MCF 10A (cell line): ENCODE results near the gene SERTAD2. TPM values are rescaled to one million over a fixed set of nuclear protein-coding genes. Genes with fewer than 3 reads are reported as not detected.

ENCODE experiments used
- BruUV-seq: library from RNA; stranded (reverse); fragments of 400-500 nt; replicated peaks from 2 replicates; lab custom pipeline; 2021; lab: Mats Ljungman, UMichigan
- CTCF ChIA-PET: fragments of 300-600 bp; sonication (Branson Sonifier 250); formaldehyde crosslinking; extraction: SDS; loops from one replicate; lab custom pipeline; 2021; ENCODE audit warnings: antibody characterized with exemption, inconsistent platforms; lab: Yijun Ruan, JAX
- POLR2A ChIA-PET: fragments of 300-600, 350-650 bp; sonication (Branson Sonifier 250); formaldehyde crosslinking; extraction: SDS; loops from one replicate; lab custom pipeline; 2020; ENCODE audit warnings: antibody characterized with exemption, inconsistent platforms; lab: Yijun Ruan, JAX
- DNase-seq: peaks from one replicate; pipeline ENCODE4 v3.0.0-alpha.2; 2018; ENCODE audit not compliant: unreplicated experiment
- H3K27ac Mint-ChIP-seq: one replicate; pipeline ENCODE4 v1.8.0; 2022; ENCODE audit warnings: mild to moderate bottlenecking, low read depth, mixed read lengths; ENCODE audit not compliant: unreplicated experiment
- H3K27me3 Mint-ChIP-seq: one replicate; pipeline ENCODE4 v1.8.0; 2022; ENCODE audit warnings: mixed read lengths; ENCODE audit not compliant: insufficient read depth, unreplicated experiment
- H3K36me3 Mint-ChIP-seq: one replicate; pipeline ENCODE4 v1.8.0; 2022; ENCODE audit warnings: mild to moderate bottlenecking, moderate library complexity, mixed read lengths; ENCODE audit not compliant: insufficient read depth, unreplicated experiment
- H3K4me1 Mint-ChIP-seq: one replicate; pipeline ENCODE4 v1.8.0; 2022; ENCODE audit warnings: mixed read lengths; ENCODE audit not compliant: insufficient read depth, unreplicated experiment
- H3K4me3 Mint-ChIP-seq: one replicate; pipeline ENCODE4 v1.8.0; 2022; ENCODE audit warnings: mild to moderate bottlenecking, moderate library complexity, mixed read lengths; ENCODE audit not compliant: unreplicated experiment
- H3K9me3 Mint-ChIP-seq: one replicate; pipeline ENCODE4 v1.8.0; 2022; ENCODE audit warnings: mixed read lengths; ENCODE audit not compliant: unreplicated experiment
- CTCF ChIP-seq: fragments of 200-600 bp; IDR thresholded peaks from one replicate; pipeline ENCODE4 v1.8.0; 2022; ENCODE audit warnings: antibody characterized with exemption, mild to moderate bottlenecking; ENCODE audit not compliant: unreplicated experiment
- intact Hi-C: fragments of 100-400 bp; cut with micrococcal nuclease; formaldehyde crosslinking; loops from 2 replicates; pipeline ENCODE4 v1.14.1; 2022
- total RNA-seq: library from RNA; stranded (reverse); gene quantifications from 2 replicates; pipeline ENCODE4 v1.2.3, GENCODE V29; 2022

SERTAD2 gene
- total RNA-seq, 1 experiment from 2014 or later: 15.0 TPM

GRCh38 chr2:64696636-64697035 is 42.9 kb upstream of the SERTAD2 start:
- Mint-ChIP-seq H3K4me3 (no peak overlapping the region), H3K27me3 (no peaks in the 10 kb centered on the region), H3K4me1 (peaks cover 20% of the 10 kb centered on the region), H3K27ac (no peak overlapping the region), H3K36me3 (no peaks in the 10 kb centered on the region), H3K9me3 (no peaks in the 10 kb centered on the region)
- BruUV-seq: no TSS peak
- POLR2A ChIA-PET: interaction anchor here (0.7 to 1.2 kb wide), 3 partner anchors 10 to 111 kb away, joined by 3 read pairs; no protein-coding TSS in a partner anchor
- no peak for DNase-seq
- TF ChIP-seq CTCF: no peak
- CTCF ChIA-PET: interaction anchor here (0.5 to 1.1 kb wide), 5 partner anchors 39 to 1070 kb away, joined by 3 read pairs; partner anchors contain the start of gene SERTAD2
- intact Hi-C loops: no loop called here

- intact Hi-C loops: no loop called here
- POLR2A ChIA-PET: interaction anchor here (0.9 to 1.2 kb wide), 2 partner anchors 36 to 112 kb away, joined by 3 read pairs; no protein-coding TSS in a partner anchor
Observed at GRCh38 chr2:64695721-64696261, 42.1 kb upstream of the SERTAD2 start.

GRCh38 chr2:64692401-64692800 is 38.7 kb upstream of the SERTAD2 start:
- no TSS peak for BruUV-seq

More at GRCh38 chr2:64695721-64696261, 42.1 kb upstream of the SERTAD2 start:
- BruUV-seq: no TSS peak
- Mint-ChIP-seq H3K4me3 (no peak overlapping the region), H3K9me3 (no peaks in the 10 kb centered on the region), H3K4me1 (peaks cover 20% of the 10 kb centered on the region), H3K36me3 (no peaks in the 10 kb centered on the region), H3K27me3 (no peaks in the 10 kb centered on the region), H3K27ac (no peak overlapping the region)
- TF ChIP-seq CTCF: no peak
- CTCF ChIA-PET: interaction anchor here (0.5 to 1.1 kb wide), 2 partner anchors 40 to 42 kb away, joined by 3 read pairs; partner anchors contain the start of gene SERTAD2
- DNase-seq: no peak

More at GRCh38 chr2:64692401-64692800, 38.7 kb upstream of the SERTAD2 start:
- CTCF ChIA-PET: interaction anchor here (0.8 kb wide), 1 partner anchor 21 kb away, joined by 5 read pairs; no protein-coding TSS in a partner anchor
- H3K4me1 Mint-ChIP-seq: peaks cover 3% of the 10 kb centered on the region
- H3K36me3 Mint-ChIP-seq: no peaks in the 10 kb centered on the region
- H3K9me3 Mint-ChIP-seq: no peaks in the 10 kb centered on the region
- no peak overlapping the region for H3K4me3 Mint-ChIP-seq
- H3K27ac Mint-ChIP-seq: no peak overlapping the region
- TF ChIP-seq CTCF: no peak
- no peaks in the 10 kb centered on the region for H3K27me3 Mint-ChIP-seq
- intact Hi-C loops: no loop called here
- no peak for DNase-seq
- POLR2A ChIA-PET: no interaction called here
